IPS-15b (cell line): Measurements from ENCODE around the gene LRRC59.

Experiments used
- H3K27me3 ChIP-seq: one replicate; pipeline ENCODE4 v1.6.1; 2013; ENCODE audit warnings: low read length; ENCODE audit not compliant: control insufficient read depth, insufficient read depth
- H3K36me3 ChIP-seq: one replicate; pipeline ENCODE4 v1.6.1; 2013; ENCODE audit warnings: low read length; ENCODE audit not compliant: control insufficient read depth, insufficient read depth
- H3K4me1 ChIP-seq: one replicate; pipeline ENCODE4 v1.6.1; 2013; ENCODE audit warnings: mild to moderate bottlenecking, low read length; ENCODE audit not compliant: control insufficient read depth, insufficient read depth
- H3K4me3 ChIP-seq: one replicate; pipeline ENCODE4 v1.5.1; 2013; ENCODE audit warnings: low read depth, low read length
- H3K9ac ChIP-seq: one replicate; pipeline ENCODE4 v1.6.1; 2013; ENCODE audit warnings: low read depth, mild to moderate bottlenecking, low read length
- H3K9me3 ChIP-seq: one replicate; pipeline ENCODE4 v1.6.1; 2013; ENCODE audit warnings: mild to moderate bottlenecking, low read length; ENCODE audit not compliant: control insufficient read depth, insufficient read depth

Gene LRRC59

GRCh38 chr17:50379351-50380132, 17.8 kb downstream of the LRRC59 start:
- no peaks in the 10 kb centered on the region for H3K4me1 ChIP-seq
- H3K9me3 ChIP-seq: no peaks in the 10 kb centered on the region
- H3K27me3 ChIP-seq: no peaks in the 10 kb centered on the region
- H3K36me3 ChIP-seq: peaks cover 43% of the 10 kb centered on the region
- no peak overlapping the region for H3K9ac ChIP-seq
- H3K4me3 ChIP-seq: no peak overlapping the region

DNA sequence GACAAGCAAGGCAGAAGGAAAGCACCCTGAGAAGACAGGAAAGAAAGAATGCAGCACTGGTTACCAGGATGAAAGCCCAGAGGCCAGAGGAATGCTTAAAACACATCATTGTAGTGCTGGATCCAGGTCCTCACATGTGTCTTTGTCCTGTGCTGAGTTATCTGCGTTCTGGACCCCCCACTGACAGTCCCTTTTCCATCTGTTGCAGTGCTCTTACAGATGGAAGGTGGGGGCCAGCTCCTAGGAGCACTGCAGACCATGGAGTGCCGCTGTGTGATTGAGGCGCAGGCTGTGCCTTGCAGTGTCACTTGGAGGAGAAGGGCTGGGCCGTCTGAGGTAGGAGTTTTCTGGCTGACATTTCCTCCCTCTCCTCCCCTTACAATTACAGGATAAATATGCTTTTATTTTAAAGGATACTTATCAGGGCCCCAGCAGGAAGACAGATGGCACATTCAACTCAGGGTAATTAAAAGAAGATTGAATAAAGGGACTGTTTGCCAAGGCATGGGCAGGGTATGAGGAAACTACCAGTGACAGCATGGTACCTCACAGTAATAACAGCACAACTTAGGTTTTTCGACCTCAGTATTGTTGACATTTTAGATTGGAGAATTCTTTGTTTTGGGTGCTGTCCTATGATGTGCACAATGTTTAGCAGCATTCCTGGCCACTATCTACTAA, 21.3 kb downstream of the LRRC59 start:
- no peak overlapping the region for H3K9ac ChIP-seq
- no peaks in the 10 kb centered on the region for H3K9me3 ChIP-seq
- H3K36me3 ChIP-seq: peaks cover 22% of the 10 kb centered on the region
- H3K4me1 ChIP-seq: no peaks in the 10 kb centered on the region
- no peak overlapping the region for H3K4me3 ChIP-seq
- H3K27me3 ChIP-seq: no peaks in the 10 kb centered on the region

DNA sequence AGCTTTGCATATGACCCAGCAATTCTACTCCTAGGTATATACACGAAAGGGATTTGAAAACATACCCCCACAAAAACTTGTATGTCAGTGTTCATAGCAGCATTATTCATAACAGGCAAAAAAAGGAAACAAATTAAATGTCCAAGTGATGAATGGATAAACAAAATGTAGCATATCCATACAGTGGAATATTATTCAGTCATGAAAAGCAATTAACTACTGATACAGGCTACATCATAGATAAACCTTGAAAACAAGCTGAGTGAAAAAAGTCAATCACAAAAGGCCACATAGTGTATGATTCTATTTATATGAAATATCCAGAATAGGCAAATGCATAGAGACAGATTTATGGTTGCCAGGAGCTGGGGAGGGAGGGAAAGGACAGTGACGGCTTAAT, 23.6 kb downstream of the LRRC59 start:
- Histone ChIP-seq H3K36me3 (peaks cover 23% of the 10 kb centered on the region), H3K27me3 (no peaks in the 10 kb centered on the region), H3K9me3 (no peaks in the 10 kb centered on the region), H3K9ac (peak overlapping the region; percentile 97), H3K4me3 (peak overlapping the region; percentile 98), H3K4me1 (no peaks in the 10 kb centered on the region)

DNA sequence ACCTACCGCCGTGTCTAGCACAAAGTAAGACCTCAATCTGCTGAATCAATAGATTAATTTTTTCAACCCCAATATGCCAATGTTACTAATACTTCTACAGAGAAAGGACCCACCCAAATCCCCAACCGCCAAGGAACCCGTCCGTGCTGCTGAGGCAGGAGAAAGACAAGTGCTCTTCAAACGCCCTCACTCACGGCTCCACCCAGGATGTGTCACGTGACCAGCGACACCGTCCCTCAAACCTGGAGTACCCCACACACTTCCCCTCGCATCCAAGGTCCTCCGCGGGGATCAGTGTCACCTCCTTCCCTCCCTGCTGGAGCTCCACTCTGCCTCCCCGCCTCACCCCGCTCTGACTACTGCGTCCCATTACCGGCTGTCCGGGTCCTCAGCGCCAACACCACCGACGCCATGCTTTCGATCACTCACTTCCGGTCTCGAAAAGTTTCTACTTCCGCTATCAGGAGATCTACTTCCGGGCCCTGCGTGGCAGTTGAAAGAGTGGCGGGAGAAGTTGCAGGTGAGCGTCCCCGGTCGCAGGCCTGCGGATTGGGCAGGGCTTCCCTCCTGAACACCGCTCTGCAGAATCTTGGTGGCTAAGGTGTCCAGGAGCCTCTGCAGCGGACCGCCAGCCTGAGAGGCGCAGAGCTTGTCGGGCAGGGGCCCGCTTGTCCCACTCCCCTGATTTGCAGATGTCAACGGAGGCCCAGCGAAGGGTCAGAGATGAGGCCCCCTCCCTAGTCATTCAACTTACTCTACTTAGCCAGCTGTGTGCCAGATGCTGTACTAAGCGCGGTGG, 24.4 kb downstream of the LRRC59 start, which contains the start of the genes EME1 and MRPL27:
EME1 (plus strand) TSS at position 472 of the 799 bp plus-strand sequence. CDS start 1,980 bp downstream, outside the sequence.
MRPL27 (minus strand) TSS at position 427 of the 799 bp plus-strand sequence; CDS start at position 413, 14 bp downstream.
- peaks cover 25% of the 10 kb centered on the region for H3K36me3 ChIP-seq

DNA sequence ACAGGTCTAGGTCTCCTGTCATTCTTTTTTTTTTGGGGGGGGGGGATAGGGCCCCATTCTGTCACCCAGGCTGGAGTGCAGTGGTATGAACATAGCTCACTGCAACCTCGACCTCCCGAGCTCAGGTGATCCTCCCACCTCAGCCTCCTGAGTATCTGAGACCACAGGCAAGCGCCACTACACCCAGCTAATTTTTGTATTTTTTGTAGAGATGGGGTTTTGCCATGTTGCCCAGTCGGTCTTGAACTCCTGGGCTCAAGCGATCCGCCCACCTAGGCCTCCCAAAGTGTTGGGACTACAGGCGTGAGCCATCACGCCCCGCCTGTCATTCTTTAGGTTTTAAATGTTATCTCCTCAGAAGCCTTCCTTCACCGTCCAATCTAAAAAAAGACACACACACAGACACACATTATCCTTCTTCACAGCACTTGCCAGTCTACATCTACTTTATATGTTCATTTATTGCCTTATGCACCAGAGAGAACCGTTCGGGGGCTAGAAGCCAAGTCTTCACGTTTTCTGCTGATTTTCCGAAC, 25.0 kb downstream of the LRRC59 start:
- H3K36me3 ChIP-seq: peaks cover 32% of the 10 kb centered on the region
- H3K27me3 ChIP-seq: no peaks in the 10 kb centered on the region
- no peaks in the 10 kb centered on the region for H3K4me1 ChIP-seq
- H3K9me3 ChIP-seq: no peaks in the 10 kb centered on the region
- H3K9ac ChIP-seq: peak overlapping the region; percentile 97
- H3K4me3 ChIP-seq: peak overlapping the region; percentile 98

More for the DNA sequence above, 24.4 kb downstream of the LRRC59 start, which contains the start of the genes EME1 and MRPL27:
- Histone ChIP-seq H3K27me3 (no peaks in the 10 kb centered on the region), H3K9ac (peak within 1 kb of the TSS; percentile 97), H3K9me3 (no peaks in the 10 kb centered on the region), H3K4me3 (peak within 1 kb of the TSS; percentile 98), H3K4me1 (no peaks in the 10 kb centered on the region)

GRCh38 chr17:50371526-50371925, 25.8 kb downstream of the LRRC59 start:
- H3K27me3 ChIP-seq: no peaks in the 10 kb centered on the region
- H3K4me1 ChIP-seq: no peaks in the 10 kb centered on the region
- H3K9ac ChIP-seq: peak overlapping the region; percentile 12
- H3K9me3 ChIP-seq: no peaks in the 10 kb centered on the region
- peak overlapping the region; percentile 8 for H3K4me3 ChIP-seq
- H3K36me3 ChIP-seq: peaks cover 40% of the 10 kb centered on the region

- Histone ChIP-seq H3K36me3 (peaks cover 50% of the 10 kb centered on the region), H3K4me3 (no peak overlapping the region), H3K27me3 (no peaks in the 10 kb centered on the region), H3K9ac (no peak overlapping the region), H3K9me3 (no peaks in the 10 kb centered on the region), H3K4me1 (peaks cover 4% of the 10 kb centered on the region)
Measured at GRCh38 chr17:50370052-50370451, 27.3 kb downstream of the LRRC59 start.

- Histone ChIP-seq H3K27me3 (no peaks in the 10 kb centered on the region), H3K9me3 (no peaks in the 10 kb centered on the region), H3K4me1 (peaks cover 11% of the 10 kb centered on the region), H3K9ac (no peak overlapping the region), H3K36me3 (peaks cover 50% of the 10 kb centered on the region), H3K4me3 (no peak overlapping the region)
Measured at GRCh38 chr17:50367401-50367800, 29.9 kb downstream of the LRRC59 start.

GRCh38 chr17:50365649-50366393, 31.5 kb downstream of the LRRC59 start:
- Histone ChIP-seq H3K27me3 (no peaks in the 10 kb centered on the region), H3K9me3 (no peaks in the 10 kb centered on the region), H3K4me3 (no peak overlapping the region), H3K36me3 (peaks cover 53% of the 10 kb centered on the region), H3K9ac (no peak overlapping the region), H3K4me1 (peaks cover 15% of the 10 kb centered on the region)

DNA sequence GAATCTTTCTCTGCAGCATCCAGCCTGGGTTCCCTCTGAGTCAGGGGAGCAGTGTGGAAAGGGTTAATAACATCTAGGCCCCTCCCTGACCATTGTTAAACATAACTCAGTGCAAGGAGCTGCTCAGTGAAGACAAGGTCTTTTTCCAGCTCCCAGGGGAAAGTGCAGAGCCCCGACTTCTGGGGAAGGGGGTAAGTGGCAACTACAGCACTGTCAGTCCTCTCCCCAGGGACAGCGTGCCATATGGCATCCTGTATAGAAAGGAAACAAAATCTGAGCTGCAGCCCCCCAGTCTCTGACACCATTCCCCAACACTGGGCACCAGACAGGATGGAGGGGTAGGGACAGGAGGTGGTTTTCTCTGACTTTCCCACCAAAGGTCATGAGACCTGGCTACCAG, 32.2 kb downstream of the LRRC59 start:
- H3K9ac ChIP-seq: no peak overlapping the region

DNA sequence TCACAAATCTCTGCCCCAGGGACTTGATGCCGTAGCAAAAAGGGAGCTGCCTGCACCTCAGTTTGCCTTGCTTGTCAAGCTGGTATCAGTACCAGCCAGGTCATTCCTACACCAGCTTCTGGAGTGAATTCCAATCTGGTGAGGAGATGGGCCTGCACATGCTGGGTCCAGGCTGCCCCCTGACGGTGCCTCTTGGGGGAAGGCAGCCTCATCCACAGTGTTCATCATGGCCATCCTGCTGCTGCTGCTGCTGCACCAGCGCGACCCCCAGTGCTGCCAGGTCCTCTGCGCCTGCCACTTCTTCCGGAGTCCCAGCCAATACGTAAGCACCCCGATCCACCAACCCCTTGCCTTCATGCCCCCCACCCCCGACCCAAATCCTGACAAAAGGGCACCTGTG, 32.6 kb downstream of the LRRC59 start:
- Histone ChIP-seq H3K36me3 (peaks cover 46% of the 10 kb centered on the region), H3K9me3 (no peaks in the 10 kb centered on the region), H3K9ac (no peak overlapping the region), H3K4me3 (no peak overlapping the region), H3K27me3 (no peaks in the 10 kb centered on the region), H3K4me1 (peaks cover 15% of the 10 kb centered on the region)

More for the DNA sequence above, 32.2 kb downstream of the LRRC59 start:
- Histone ChIP-seq H3K4me3 (no peak overlapping the region), H3K9me3 (no peaks in the 10 kb centered on the region), H3K4me1 (peaks cover 15% of the 10 kb centered on the region), H3K36me3 (peaks cover 50% of the 10 kb centered on the region), H3K27me3 (no peaks in the 10 kb centered on the region)
